ENCODE results near the gene ODAPH.
"Not testable (repeated sequence)": the region's sequence is repeated elsewhere in the genome, so short reads cannot be mapped to it uniquely, and the experiment has no call there.

Gene ODAPH

DNA sequence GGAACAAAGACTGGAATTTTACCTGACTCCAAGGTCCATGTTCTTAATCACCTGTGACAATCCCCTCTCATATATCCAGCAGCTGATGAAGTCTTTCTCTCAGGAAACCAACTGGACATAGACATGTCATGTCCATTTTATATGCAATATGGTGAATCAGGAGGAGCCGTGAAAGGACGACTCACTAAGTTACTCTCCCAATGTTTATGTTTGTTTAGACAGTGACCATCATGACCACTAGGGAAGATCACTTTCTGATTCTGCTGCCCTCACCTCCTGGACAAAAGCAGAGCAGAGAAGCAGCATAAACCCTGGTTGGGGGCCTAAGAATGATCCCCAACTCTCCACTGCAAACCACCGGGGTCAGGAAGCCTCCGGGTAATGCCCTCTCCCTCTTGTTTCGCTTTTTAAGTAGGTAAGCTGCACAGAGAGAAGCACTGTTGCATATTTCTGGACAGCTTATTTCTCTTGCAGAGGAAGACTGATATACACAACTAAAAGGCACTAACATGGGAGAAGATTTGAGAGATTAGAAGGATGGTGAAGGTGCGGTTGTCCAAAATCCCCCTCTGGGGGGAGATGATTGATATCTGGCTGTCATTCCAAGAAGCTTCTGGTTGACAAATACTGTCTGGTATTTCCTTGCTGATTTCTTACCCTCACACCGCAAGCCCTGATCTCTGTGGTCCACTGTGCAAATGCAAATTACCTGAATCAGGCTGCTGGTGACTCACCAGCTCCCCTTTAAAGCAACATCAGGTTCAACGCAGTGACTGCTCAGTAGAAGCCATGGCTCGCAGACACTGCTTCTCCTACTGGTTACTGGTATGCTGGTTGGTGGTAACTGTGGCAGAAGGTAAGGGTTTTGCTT lies at the start of gene ODAPH:
Gene ODAPH, plus strand, starts transcription at position 773 of the 871 bp plus-strand sequence. Its CDS starts 17 bp downstream, at position 790.
- no peak for DNase-seq (ENCODE audit: low read depth in 2 of 2)

DNA sequence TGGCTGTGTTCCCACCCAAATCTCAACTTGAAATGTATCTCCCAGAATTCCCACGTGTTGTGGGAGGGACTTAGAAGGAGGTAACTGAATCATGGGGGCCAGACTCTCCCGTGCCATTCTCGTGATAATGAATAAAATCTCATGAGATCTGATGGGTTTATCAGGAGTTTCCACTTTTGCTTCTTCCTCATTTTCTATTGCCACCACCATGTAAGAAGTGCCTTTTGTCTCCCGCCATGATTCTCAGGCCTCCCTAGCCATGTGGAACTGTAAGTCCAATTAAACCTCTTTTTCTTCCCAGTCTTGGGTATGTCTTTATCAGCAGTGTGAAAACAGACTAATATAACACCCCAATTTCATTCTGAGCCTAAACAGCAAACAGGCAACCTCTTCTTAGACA lies 46.3 kb upstream of the ODAPH start:
- DNase-seq (ENCODE audit: low read depth in 2 of 2): not testable (repeated sequence)

GRCh38 chr4:75511841-75512240 lies 44.0 kb upstream of the ODAPH start:
- DNase-seq (ENCODE audit: low read depth in 2 of 2): no peak

- no peak for DNase-seq (ENCODE audit: low read depth in 2 of 2)
These were observed 43.3 kb upstream of the ODAPH start for GRCh38 chr4:75512386-75513211.

GRCh38 chr4:75513526-75514130 lies 42.2 kb upstream of the ODAPH start:
- DNase-seq (ENCODE audit: low read depth in 2 of 2): no peak

GRCh38 chr4:75514131-75514948 lies 41.5 kb upstream of the ODAPH start, which contains the start of the genes RCHY1 and THAP6:
Gene RCHY1, minus strand, starts transcription at chr4:75514403. Its CDS starts 117 bp downstream, at chr4:75514286.
Gene THAP6, plus strand, starts transcription at chr4:75514473. Its CDS starts 980 bp downstream, at chr4:75515453.
- DNase-seq (ENCODE audit: low read depth in 2 of 2): peak; percentile 81 to 82

DNA sequence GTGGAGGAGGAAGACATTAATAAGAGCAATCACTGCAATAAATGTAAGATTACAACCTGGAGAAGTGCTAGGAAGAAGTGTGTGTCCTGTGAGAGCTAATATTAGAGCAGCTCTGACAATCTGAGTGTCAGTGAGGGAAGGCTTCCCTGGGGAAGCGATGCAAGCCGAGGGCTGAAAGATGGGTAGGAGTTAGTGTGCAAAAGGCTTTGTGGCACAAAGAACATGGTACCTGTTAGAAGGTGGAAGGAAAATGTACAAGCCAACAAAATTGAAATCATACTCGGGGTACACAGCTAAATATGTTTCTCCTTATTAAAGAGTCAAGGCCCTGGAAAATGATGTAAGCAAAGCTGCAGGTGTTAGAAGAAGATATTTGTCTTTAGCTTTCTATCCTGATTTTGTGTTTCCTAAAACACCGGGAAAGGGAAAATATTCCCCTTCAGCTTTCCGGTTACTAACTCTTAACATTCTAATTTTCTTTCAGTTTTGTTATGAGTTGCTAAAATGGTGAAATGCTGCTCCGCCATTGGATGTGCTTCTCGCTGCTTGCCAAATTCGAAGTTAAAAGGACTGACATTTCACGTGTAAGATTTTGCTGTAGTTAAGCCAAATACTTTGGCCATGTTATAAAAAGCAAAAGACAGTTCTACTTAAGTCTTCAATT lies 40.8 kb upstream of the ODAPH start:
- DNase-seq (ENCODE audit: low read depth in 2 of 2): no peak

DNA sequence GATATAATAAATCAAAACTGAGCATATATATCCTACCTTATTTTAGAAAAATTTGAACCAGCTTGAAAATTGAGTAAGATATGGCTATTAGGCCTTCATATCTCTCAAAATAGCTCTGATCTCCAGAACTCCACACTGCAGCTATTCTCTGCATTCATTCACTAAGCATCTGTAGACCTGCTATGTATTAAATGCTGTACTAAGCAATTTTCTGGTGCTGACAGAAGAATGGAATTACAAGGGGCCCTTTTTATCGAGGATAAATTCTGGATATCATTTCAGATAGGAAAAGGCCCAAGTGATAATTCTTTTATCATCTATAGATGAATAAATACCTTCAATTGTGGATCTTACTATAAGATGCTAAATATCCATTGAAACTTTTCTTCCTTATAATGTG lies 39.7 kb upstream of the ODAPH start:
- DNase-seq (ENCODE audit: low read depth in 2 of 2): no peak

DNA sequence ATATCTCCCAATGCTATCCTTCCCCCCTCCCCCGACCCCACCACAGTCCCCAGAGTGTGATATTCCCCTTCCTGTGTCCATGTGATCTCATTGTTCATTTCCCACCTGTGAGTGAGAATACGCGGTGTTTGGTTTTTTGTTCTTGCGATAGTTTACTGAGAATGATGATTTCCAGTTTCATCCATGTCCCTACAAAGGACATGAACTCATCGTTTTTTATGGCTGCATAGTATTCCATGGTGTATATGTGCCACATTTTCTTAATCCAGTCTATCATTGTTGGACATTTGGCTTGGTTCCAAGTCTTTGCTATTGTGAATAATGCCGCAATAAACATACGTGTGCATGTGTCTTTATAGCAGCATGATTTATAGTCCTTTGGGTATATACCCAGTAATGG lies 36.4 kb upstream of the ODAPH start:
- not testable (repeated sequence) for DNase-seq (ENCODE audit: low read depth in 2 of 2)

DNA sequence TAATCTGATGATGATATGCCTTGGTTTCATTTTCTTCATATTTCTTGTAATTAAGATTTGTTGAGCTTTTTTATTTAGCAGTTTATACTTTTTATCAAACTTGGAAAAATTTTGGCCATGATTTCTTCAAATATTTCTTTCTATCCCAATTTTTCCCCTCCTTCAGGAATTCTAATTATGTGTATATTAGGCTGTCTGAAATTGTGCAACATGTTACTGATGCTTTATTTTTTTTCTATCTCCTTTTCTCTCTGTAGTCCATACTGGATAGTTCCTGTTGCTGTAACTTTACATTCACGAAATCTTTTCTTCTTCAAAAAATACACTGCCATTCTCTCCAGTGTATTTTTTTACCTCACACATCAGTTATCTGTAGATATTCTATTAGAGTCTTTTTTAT lies 30.8 kb upstream of the ODAPH start:
- no peak for DNase-seq (ENCODE audit: low read depth in 2 of 2)

DNA sequence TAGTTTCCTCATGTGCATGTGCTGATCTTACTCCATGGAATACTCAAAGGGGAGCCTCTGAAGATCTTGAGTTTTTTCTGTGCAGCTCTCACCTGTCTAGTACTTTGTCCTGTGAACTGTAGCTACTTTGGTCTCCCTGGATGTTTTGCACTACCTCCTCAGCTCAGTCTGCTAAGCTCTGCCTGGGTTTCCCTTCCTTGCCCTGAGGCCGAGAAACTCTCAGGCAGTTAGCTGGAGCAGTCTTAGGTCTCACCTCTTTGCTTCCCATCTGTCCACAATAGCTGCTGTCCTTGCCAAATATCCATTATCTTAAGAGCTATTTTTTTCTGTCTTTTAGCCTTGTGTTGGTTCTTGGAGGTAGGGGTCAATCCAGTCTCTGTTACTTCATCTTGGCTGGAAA lies 30.0 kb upstream of the ODAPH start:
- no peak for DNase-seq (ENCODE audit: low read depth in 2 of 2)

- DNase-seq (ENCODE audit: low read depth in 2 of 2): no peak
These were observed 28.4 kb upstream of the ODAPH start for GRCh38 chr4:75527482-75527881.

DNA sequence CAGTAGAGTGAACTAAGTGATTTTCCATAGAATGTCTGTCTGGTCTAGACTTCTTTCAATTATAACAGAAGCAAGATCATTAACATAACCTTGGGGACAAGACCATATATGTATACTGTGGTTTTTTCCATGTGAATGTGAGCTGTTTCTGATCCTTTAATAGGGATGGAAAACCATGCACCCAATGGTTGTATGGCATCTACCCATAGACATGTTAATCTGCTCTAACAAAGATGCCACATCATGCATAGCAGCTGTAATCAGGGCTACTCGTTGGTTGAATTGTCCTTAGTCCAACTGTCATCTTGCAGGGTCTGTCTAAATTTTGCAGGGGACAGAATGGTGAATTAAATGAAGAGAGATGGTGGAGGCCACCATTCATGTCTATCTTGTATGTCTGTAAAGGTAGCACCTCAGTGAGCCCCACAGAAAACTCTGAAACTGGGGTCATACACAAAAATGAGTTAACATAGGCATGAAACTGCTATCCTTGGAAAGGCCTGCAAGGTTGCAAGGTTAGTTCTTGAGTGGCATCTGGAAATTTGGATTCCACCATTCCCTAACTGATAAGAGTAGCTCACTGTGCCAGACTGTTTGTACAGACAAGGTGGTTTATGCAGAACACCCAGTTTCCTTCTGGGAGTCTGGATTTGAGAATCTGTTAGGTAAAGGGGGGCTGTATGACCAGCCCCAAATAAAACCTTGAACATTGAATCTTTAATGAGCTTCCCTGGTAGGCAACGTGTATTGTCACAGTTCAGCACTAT lies 25.1 kb upstream of the ODAPH start:
- DNase-seq (ENCODE audit: low read depth in 2 of 2): no peak

DNA sequence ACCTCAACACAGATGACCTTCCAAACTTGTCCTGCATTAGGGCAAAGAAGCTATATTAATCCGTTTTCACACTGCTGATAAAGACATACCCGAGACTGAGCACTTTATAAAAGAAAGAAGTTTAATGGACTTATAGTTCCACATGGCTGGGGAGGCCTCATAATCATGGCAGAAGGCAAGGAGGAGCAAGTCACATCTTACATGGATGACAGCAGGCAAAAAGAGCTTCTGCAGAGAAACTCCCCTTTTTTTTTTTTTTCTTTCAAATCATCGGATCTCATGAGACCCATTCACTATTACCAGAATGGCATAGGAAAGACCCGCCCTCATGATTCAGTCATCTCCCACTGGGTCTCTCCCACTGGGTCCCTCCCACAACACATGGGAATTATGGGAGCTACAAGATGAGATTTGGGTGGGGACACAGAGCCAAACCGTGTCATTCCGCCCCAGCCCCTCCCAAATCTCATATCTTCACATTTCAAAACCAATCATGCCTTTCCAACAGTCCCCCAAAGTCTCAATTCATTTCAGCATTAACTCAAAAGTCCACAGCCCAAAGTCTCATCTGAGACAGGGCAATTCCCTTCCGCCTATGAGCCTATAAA lies 24.2 kb upstream of the ODAPH start:
- DNase-seq (ENCODE audit: low read depth in 2 of 2): not testable (repeated sequence)

DNA sequence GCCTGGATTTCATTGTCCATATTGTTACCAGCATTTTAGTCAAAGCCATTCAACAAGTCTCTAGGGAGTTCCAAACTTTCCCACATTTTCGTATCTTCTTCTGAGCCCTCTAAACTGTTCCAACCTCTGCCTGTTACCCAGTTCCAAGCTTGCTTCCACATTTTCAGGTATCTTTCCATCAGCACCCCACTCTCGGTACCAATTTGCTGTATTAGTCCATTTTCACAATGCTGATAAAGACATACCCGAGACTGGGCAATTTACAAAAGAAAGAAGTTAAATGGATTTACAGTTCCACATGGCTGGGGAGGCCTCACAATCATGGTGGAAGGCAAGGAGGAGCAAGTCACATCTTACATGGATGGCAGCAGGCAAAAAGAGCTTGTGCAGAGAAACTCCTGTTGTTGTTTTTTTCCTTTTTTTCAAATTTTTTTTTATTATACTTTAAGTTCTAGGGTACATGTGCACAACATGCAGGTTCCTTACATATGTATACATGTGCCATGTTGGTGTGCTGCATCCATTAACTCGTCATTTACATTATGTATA lies 22.5 kb upstream of the ODAPH start:
- DNase-seq (ENCODE audit: low read depth in 2 of 2): not testable (repeated sequence)

DNA sequence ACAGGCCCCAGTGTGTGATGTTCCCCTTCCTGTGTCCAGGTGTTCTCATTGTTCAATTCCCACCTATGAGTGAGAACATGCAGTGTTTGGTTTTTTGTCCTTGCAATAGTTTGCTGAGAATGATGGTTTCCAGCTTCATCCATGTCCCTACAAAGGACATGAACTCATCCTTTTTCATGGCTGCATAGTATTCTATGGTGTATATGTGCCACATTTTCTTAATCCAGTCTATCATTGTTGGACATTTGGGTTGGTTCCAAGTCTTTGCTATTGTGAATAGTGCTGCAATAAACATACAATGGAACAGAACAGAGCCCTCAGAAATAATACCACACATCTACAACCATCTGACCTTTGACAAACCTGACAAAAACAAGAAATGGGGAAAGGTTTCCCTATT lies 21.9 kb upstream of the ODAPH start:
- not testable (repeated sequence) for DNase-seq (ENCODE audit: low read depth in 2 of 2)

DNA sequence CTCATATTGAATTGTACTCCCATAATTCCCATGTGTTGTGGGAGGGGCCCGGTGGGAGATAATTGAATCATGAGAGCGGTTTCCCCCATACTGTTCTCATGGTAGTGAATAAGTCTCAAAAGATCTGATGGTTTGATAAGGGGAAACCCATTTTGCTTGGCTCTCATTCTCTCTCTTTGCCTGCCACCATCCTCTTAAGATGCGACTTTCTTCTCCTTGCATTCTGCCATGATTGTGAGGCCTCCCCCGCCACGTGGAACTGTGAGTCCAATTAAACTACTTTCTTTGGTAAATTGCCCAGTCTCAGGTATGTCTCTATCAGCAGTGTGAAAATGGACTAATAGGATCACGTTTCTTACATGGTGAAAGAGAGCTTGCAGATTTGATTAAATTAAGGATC lies 18.6 kb upstream of the ODAPH start:
- not testable (repeated sequence) for DNase-seq (ENCODE audit: low read depth in 2 of 2)

DNA sequence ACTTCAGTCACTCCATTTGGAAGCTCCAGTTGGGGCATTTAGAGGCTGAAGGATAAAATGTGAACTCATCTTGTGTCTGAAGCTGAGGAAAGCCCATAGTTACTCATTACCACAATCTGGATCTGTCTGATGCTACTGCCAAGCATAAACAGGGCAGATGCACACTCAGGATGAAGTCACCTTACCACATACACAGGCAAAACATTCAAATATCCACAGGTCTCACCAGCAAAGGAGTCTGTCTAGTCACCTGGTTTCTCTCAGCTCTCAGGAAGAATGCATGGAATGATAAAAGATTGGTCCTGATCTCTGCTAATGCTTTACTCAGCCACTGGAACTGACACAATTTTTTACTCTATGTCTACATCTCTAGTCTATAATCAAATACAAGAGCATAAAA lies 13.0 kb upstream of the ODAPH start:
- DNase-seq (ENCODE audit: low read depth in 2 of 2): no peak

GRCh38 chr4:75544220-75544619 lies 11.6 kb upstream of the ODAPH start:
- not testable (repeated sequence) for DNase-seq (ENCODE audit: low read depth in 2 of 2)

All from stimulated activated CD8-positive, alpha-beta memory T cell treated with anti-CD3 and anti-CD28 coated beads, Interleukin-7, amount 100 ng/mL, for 1 hour (primary cell).